Activated naive CD4-positive, alpha-beta T cell treated with Interleukin-2 at 50 U/mL for 16 hours (primary cell): ENCODE results near the gene SLC25A1.
"Not testable (repeated sequence)": the region's sequence is repeated elsewhere in the genome, so short reads cannot be mapped to it uniquely, and the experiment has no call there.

ENCODE experiments used
- DNase-seq: peaks from one replicate; pipeline ENCODE4 v3.0.0-alpha.2; 2020

SLC25A1 gene

DNA sequence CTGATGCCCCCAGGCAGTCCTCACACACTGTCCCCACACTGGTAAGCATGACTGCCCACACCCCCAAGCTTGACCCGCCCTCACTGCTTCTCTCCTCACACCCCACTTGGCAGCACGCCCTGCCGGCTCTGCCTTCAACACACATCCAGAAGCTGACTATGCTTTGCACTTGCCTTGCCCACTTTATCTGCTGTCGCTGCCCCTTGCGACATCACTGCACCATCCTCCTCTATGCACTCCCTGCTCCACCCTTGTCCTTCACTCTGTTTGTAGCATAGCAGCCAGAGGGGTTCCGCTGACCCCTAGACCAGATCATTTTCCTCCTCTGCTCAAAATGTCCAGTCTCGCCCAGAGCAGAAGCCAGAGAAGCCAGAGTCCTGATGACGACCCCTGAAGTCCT is 25.3 kb upstream of the SLC25A1 start:
- no peak for DNase-seq

DNA sequence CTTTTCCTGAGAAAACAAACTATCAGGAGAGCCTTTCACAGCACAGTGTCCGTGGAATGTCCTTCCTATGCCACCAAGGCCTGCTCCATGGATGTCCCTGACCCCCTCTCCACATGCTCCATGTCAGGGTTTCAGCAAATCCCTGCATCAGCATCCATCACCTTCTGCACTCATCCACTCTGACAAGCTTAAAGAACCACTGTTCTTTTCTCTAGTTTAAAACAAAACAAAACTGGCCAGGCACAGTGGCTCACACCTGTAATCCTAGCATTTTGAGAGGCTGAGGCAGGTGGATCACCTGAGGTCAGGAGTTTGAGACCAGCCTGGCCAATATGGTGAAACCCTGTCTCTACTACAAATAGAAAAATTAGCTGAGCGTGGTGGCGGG is 24.3 kb upstream of the SLC25A1 start:
- not testable (repeated sequence) for DNase-seq

DNA sequence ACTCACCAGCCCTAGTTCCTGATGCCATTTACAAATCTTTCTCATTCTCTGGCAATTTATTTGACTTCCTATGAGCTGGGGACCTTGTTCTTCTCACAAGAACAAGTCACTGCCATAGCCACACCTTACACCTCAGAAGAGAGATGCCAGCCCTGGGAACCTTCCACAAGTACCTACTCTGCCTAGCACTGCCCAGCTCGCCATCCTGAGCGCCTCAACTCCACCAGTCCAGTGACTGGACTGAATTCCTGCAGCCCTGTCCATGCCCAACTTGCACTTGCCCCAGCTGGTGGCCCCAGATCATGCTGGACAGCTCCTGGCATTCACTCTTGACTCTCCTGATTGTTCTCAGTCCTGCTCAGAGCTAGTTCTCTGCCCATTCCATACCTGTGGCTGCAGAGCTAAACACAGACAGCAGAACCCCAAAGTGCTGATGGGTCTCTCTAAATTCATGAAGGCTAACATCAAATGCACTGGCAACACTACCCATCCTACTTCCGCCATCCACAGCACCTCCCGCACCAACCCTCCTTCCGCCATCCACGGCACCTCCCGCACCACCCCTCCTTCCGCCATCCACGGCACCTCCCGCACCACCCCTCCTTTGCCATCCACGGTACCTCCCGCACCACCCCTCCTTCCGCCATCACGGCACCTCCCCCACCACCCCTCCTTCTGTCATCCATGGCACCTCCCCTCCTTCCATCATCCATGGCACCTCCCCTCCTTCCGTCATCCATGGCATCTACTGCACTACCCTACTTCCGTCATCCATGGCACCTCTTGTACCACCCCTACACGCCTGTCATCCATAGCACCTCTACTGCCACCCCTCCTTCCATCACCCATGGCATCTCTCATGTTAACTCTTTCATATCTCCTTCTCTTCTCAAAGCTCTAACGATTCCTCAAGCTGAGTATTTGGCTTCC is 23.6 kb upstream of the SLC25A1 start:
- DNase-seq = no peak

DNA sequence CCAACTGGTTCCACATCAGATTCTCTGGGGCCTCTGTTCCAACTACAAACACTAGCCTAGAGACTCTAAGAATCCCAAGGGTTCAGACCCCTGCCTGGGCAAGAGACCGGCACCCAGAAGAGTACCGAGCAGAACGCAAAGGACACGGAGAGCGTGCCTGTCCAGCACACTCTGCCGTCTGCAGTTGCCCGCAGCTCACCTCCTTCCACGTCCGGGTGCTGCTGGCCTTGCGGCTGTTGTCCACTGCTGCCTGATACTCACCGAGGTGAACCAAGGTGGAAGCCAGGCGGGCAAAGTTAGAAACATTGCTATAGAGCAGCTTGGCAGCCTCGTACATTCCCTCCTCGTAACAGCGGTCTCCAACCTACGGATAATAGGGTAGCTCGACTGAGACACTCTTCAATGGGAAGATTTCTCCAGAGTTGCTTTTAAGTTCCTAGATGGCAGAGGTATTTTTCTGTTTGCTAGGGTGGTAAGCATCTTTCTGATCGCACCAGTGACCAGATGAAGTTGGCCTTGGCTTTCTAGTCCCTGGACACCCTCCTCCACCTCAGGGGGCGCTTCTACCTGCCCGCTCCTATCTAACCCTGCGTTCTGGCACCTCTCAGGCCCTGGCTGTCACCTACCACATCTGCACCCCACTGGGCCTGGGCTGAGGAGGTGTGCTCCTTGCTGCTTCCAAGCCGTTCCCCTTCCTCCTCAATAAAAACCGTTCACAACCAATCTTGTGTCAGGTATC is 22.8 kb upstream of the SLC25A1 start:
- no peak for DNase-seq

DNA sequence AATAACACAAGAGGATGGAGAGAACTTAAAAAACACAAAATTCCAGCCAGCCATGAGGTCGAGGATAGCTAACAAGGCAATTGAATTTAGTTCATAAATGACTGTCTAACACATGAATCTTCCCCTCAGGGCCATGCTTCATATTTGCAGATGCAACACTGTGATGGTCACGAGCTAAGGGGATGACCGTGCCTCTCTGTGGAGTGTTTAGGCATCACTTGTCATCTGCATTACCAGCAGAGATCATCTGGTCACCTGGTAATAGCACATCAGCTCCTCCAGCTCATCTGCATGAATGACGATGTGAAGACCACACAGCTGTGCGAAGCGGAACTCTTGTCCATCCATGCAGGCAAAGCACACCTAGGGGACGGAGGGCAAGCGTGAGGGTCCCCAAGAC is 20.9 kb upstream of the SLC25A1 start:
- DNase-seq = no peak

DNA sequence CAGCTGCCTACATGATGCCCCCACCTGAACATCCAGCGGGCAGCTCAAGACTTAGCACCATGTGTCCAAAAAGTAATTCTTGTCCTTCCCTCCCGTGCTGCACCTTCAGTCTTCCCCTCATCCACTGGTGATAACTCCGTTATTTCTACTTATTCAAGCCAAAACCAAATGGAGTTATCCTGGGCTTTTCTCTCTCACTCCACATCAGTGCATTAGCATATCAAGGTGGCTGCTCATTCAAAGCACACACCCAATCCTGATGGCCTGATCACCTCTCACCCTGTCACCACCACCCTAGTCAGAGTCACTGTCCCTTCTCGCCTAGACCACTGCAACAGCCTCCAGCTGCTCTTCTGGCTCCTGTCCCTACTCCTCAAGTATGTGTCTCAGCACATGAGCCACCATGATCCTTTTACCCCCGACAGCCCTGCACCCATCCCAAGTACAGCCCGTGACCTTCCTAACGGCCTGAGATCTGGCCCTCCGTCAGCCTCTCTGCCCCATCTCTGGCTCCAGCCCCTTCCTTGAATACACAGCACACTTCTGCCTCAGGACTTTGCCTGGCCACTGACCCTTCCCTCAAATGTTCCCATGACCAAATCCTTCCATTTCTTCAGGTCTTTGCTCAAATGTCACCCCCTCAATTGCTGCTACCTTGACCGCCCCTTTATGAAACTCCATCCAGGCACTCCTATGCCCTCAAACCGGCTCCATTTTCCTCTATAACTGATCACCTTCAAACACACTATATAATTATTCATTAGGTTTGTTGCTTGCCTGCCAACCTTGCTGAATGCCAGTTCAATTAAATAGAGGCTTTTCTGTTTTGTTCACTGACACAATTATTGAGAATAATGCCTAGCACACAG is 19.7 kb upstream of the SLC25A1 start:
- DNase-seq = no peak

DNA sequence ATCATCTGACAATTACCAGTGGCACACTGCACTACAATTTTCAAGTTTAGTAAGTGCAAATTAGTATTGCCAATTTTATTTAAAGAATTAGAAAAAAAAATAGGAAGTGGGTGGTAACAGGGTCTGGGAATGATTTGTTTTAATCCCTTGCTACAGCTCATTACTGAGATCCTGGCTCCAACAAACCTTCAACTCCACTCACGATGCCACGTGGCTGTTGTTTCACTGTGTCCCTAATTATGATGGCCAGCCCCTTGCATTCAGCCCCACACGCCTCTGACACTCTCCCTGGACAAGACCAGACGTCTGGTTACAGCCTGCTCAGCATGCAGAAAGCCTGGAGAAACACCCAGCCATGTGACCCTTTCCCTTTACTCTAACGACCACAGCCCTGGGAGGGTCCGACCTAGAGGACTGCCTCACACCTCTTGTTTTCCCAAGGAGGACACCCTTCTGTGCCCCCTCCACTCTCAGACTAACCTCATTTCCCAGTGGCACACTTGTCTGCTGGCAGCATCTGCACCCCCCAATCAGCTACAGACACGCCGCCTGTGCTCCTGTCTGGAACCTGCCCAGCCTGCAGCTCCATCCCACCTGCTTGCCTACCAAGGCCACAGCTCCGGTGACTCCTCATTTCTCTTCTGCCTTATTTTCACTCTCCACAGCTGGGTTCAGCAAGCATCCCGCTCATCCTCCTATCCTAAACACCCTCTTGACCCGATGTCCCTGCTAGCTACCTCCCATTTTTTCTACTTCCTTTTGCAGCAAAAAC is 18.5 kb upstream of the SLC25A1 start:
- DNase-seq = no peak

DNA sequence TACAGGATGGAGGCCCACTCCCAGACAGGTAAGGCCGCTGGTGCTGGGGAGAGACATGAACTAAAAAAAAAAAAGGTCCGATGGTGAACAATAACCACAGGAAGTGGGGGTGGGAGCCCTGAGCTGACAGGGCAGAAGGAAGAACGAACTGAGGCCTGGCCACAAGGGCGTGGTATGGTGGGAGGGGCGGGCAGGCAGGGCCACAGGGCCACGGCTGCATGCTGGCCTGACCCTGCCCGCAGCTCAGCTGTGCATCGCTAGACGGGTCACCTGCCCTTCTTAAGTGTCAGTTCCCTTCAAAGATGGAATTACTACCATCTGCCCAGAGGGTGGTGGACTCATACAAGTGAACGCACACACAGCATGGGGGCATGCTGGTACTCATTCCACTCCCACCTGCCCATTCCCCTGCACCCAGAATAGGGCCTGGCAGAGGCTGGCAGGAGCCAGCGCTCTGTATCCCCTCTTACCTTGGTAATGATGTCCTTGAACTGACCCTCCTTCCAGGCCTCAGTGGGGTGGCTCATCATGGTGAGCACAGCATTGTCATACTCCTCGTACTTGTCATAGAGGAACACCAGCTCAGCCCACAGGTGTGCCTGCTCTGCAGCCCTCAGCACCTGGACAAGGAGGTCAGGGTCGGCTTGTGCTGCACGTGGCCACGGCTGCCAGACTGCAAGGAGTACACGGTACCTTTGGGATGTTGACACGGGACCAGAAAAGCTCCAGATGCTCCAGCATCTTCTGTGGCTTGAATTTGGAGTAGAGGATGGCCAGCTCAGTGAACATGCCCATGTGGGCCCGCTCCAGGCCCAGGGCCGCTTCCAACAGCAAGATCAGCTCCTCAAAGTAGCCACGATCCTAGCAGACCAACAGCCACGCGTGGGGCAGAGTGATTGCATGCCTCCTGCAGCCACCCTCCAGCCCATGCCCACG is 17.5 kb upstream of the SLC25A1 start:
- DNase-seq = no peak

DNA sequence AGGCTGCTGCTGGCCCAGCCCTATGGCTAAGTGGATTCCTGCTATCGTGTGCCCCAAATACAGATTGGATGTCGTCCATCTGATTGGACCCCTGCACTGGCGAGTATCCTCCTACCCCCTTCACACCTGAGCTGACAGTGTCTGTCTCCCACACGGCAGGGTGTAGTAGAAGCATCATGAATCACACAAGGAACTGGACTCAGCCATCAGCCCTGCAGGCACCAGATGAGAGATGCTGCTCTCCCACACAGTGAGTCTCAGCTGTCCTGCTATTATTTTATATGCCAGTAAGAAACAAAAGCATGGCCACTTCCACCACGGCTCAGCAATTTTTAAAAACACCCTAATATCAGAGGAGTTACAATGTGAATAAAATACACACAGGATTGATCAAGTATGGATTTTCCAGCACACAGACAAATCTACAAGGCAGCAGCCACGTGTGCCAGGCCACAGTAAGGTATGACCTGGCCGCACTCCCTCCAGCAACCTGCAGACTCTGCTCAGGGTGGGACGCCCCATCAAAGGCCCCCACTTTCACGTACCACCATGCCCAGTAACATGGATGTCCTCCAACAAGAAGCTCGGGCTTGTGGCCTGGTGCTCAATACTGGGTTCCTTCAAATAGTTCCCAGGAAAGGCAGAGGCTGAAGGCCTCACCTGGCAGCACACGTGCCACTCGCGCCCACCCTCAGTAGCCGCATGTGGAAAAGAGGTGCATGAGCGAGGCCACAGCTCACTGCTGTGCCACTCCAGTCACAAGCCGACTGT is 16.4 kb upstream of the SLC25A1 start:
- DNase-seq = no peak

DNA sequence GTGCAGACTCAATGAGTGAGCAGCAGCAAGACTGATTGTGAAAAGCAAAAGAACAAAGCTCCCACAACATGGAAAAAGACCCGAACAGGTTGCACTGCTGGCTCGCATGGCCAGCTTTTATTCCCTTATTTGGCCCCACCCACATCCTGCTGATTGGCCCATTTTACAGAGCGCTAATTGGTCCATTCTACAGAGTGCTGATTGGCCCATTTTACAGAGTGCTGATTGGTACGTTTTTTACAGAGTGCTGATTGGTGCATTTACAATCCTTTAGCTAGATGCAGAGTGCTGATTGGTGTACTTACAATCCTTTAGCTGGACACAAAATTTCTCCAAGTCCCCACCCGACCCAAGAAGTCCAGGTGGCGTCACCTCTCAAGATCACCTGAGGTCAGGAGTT is 15.3 kb upstream of the SLC25A1 start:
- DNase-seq = no peak

DNA sequence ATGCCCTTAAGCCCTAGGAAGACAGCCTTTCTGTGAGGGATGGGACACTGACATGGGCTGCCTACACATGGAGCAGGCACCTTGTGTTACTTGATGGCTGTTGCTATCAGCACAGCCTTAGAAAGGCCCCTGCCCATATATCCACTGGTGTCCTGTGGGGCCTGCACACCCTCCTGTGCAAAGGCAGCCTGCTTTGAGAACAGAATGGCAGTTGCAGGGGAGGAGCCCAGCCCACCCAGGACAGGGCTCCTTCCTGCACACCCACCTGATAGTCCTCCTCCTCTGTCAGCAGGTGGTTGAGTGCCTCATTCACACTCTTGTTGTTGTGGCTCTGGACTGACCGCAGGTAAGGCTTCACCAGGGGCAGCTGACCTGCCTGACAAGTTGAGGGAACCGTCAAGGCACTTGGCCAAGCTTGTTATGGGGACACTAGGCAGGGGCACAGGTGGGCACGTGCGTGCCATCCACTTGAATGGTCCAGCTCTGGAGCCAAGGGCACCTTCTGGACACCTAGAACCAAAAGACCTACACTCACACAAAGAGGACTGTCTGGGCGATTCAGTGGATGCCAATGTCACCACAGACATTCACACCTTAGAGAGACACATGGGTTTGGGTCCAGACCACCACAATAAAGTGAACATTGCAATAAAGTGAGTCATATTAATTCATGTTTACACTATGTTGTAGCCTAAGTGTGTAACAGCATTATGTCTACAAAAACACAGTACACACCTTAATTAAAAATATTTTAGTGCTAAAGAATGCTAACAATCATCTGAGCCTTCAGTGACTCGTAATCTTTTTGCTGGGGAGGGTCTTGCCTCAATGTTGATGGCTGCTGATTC is 9.4 kb upstream of the SLC25A1 start:
- DNase-seq = no peak

DNA sequence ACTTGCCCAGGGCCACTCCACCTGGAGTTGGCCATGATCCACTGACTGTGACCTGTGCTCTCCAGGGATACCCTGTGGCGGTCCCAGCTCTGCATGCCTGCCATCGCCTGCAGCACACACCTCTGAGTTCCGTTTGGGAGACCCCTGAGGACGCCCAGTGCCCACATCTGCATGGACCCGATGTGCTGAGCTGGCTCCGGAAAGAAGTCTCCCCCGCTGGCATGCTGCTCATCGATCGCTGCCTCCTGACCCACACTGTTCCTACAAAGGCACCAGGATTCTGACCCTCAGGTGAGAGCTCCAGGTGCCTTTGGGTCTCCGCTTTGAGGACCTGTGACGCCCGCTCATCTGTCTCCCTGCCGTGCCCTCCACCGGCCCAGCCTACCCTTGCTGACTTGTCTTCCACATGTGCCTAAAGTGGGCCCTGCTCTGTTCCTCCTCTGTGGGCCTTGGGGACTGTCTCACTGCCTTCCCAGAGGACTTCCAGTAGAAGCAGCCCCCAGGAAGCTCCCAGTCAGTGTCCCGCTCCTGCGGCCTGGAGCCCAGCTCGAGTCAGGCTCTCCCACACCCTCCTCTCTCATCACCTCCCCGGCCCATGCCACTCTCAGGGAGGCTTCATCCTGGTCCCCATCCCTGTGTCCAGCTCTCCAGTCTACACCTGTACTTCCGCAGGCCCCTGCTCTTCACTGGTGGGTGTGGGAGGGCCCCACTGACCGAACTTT is 5.9 kb upstream of the SLC25A1 start:
- no peak for DNase-seq

DNA sequence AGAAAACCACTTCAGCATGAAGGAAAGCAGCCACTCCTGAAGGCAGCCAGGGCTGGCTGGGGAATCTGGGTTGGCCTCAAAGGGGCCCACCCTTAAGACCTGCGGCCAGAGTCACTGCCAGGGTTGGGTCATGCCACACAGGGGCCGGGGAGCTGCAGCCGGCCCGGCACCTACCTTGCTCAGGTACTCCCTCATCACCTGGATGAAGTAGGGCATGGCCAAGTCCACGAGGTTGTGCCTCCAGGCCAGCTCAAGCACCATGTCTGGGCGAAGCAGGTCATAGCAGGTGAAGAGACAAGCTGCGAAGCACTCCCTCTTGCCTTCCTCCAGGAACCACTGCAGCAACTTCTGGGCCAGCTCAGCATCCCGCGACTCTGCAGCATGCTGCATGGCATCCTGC is 4.7 kb upstream of the SLC25A1 start:
- no peak for DNase-seq

DNA sequence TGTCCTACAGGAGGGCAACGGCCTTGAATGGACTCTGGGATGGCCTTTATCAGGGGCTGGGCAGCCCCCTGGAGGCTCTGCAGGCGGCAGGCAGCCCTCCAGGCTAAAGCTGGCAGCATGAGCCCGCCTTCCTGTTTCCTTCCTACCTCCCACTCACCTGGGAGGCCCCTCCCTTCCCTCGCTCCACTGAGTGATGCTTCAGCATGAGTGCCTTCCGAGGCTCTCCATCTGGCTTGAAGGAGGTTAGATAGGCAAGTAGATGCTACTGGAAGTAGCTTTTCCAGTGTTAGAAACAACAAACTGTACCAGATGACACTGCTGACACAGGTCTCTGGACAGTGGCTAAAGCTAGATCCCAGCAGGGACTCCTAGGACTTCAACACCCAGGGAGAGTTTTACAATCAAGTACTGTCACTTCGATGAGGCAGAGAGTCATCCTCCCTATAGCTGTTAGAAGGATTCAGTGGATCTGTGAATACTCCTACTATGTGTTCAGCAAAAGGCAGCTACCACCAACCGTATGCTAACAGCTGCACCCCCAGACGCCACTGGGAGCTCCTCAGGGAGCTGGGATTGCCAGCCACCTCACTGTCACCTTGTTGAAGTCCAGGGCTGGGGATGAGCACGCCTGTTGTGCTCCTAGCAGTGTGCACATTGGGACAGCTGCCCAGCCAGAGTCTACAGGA is 4.1 kb upstream of the SLC25A1 start:
- DNase-seq = peak; percentile 33

DNA sequence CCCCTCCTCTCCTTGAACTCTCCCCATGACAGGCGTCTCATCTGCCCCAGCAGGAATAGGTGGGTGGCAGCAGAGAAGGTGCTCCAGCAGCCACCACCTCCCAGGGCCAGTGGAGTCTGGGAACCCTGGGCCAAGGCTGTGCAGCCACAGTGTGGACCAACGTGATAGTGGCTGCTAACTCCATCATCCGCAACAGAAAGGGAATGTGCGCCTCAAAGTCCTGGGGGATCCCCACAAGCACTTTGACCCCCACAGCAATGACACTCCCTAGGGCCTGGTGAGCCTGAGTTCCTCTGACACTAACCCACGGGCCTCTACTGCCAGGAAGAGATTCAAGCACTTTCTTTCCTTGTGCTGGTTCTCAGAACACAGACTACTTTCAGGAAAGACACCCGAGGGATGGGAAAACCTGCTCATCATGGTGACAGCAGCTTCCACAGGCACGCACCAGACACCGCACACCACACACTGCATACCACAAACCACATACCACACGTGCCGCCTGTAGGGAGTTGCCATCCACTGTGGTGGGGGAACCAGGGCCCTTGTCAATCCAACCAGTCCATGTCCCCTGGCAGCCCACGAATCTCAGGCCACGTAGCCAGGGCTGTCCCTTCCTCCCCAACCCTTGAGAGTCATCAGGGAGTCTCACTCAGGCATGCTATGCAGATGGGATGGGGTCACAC is 3.4 kb upstream of the SLC25A1 start:
- no peak for DNase-seq

DNA sequence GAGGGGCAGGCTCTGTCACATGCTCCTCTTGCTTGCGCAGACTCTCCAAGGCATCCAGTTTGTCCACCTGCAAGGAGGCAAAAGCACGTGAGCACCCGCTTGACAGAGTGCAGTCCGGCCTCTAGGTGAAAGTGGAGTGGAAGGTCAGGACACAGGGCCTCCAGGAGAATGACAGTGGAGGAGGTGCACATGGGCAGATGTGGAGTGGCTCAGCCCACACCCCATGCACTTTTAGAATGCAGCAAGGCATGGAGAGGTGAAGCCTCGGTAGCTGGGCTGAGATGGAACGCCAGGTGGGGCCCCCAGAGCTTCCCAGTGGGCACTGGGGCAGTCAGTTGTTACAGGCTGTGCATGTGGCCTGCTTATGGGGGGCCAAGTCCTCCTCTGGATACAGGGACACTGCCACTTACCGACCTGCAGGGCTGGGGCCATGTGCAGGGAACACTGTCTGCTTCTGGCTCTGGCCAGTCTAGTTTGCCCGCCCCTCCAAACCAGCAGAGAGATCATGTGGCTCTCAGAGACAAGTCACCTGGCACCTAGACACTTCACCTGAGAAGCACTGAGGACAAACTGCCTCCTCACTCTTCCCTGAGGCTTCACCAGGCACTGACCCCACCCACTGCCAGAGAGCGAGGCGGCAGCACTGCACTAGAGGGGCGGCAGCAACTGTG is 2.3 kb upstream of the SLC25A1 start:
- DNase-seq = no peak

DNA sequence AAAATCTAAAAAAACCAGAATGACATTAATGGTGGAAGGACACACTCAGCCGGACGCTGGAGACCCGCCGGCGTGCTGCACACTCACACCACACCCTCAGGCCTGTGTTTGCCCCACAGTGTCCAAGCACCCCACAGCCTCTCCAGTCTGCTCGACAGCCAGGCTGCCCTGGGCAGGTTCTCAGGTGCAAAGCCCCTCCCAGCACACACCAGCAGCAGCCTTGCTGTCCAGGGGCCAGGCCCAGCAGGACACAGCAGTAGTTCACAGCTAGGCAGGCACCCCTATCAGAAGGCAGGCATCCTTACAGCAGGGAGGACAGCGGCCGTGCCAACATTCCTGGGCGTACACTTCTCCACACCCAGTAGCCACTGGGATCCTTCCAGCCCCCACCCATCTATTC is 1.7 kb upstream of the SLC25A1 start:
- no peak for DNase-seq
